T-helper 2 cell treated with Interferon-gamma antibody and Interleukin-4, amounts not matched to agents 100 ng/mL and 5 ng/mL, for 36 hours (primary cell): ENCODE results near the gene DGCR8. TPM values are rescaled to one million over a fixed set of nuclear protein-coding genes. Genes with fewer than 3 reads are reported as not detected.

ENCODE experiments used
- intact Hi-C: fragments of 100-400 bp; cut with micrococcal nuclease; formaldehyde crosslinking; loops from one replicate; pipeline ENCODE4 v1.15.1; 2023
- total RNA-seq: library from RNA; stranded (reverse); gene quantifications from 2 replicates; pipeline ENCODE4 v1.2.3, GENCODE V29; 2022

DGCR8 gene
- total RNA-seq, 1 donor from 2014 or later: 61.3 TPM

DNA sequence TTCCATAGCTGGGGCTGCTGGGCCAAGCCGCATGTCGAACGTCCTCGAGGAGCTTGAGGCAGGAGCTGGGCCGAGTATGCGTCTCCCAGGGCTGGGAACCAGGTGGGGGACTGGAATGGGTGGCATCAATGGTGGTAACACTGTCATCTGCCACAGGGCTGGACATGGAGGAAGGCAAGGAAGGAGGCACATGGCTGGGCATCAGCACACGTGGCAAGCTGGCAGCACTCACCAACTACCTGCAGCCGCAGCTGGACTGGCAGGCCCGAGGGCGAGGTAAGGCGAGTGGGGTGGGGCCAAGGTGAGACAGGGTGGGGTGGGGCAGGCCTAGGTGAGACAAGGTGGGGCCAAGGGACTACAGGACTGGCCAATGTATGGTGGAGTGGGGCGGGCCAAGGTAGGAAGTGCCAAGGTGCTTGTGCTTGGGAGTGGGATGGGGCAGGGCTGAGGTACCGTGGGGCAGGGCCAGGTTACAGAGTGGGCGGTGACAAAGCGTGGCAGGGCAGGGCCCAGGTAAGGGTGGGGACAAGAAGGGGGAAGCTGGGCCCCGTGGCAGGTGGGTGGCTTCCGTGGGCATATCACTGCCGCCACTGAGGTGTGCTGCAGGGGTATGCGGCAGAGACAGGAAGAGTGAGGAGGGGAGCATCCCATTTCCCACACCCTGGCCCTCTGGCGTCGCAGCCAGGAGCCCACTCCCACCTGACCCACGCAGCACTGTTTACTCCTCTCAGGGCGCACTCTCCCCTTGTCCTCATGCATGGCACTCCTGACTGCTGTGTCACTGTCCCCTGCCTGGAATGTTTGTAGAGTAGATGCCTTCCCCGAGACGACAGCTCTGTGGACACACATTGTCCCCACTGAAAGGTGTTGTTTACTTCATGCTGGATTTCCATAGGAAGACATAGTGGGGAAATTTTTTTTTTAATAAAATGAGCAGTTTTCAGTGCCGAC, 27.5 kb upstream of the DGCR8 start:
- intact Hi-C loops: no loop called here

DNA sequence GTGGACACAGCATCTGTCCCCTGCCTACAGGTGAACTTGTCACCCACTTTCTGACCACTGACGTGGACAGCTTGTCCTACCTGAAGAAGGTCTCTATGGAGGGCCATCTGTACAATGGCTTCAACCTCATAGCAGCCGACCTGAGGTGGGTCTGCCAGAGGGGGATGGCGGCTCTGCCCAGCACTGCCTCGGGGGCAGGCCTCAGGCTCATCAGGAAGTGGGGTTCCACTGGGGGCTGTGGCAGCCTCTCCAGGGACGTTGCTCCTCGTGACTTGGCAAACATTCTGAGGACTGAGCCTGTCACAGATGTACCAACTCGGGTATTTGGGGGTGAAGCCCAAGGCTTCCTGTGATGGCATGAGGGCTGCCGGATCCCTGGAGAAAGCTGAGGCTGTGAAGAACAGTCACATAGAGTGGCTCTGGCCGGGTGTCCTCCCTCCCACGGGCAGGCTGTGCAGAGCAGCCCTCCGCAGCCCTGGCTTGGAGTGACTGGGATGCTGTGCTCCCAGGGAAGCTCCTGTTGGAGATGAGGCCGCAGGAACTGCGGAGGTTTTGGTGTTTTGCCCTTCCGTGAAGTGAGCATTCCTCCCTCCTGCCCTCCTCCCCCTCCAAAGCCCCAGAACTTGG, 26.5 kb upstream of the DGCR8 start:
- intact Hi-C loops: no loop called here

DNA sequence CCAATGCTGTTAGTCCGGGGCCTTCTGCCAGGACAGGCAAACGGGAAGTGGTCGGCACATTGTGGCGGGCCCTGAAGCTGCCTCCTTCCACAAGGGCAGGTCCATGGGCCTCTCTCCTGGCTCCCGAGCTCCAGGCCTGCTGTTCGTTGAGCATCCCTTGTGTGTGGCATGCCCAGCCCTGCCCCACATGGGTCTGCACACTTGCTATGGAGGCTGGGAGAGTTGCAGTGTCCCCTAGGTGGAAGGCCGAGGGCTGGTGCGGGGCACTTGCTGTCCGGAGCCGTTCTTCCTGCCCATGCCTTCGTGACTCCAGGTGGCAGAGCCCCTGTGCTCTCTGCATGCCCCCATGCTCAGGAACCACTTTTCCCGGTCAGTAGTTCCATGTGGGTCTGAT, 26.0 kb upstream of the DGCR8 start:
- intact Hi-C loops: no loop called here

DNA sequence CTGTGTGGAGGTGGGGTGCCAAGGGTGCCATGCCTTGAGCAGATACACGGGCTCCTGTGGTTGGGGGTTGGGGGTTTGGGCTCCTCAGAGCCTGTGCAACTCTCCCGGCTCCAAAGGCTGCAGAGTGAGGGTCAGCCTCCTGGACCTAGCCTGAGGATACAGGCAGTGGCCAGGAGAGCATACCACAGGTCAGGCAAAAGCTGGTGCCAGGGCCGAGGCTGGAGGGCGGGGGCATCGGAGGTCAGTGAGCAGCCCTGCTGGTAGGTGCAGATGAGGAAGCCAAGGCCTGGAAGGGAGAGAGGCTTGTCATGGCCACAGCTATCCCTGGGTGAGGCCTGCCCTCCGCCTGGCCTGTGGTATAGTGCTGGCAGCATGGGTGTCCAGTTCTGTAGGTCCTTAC, 25.6 kb upstream of the DGCR8 start:
- intact Hi-C loops: no loop called here

DNA sequence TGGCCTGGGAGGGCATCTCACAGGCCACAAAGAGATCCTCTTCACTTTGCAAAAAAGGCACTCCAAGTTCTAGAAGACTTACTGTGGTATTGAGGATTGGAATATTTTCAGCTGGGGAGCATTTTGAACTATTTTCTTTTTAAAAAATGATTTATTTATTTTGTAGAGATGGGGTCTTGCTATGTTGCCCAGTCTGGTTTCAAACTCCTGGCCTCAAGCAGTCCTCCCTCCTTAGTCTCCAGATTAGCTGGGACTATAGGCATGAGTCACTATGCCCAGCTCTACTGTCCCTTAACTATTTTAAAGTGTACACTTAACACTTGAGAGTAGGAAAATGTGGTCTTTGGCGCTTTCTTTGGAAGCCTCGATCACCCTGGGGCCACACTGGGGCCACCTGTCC, 24.9 kb upstream of the DGCR8 start:
- intact Hi-C loops: no loop called here

DNA sequence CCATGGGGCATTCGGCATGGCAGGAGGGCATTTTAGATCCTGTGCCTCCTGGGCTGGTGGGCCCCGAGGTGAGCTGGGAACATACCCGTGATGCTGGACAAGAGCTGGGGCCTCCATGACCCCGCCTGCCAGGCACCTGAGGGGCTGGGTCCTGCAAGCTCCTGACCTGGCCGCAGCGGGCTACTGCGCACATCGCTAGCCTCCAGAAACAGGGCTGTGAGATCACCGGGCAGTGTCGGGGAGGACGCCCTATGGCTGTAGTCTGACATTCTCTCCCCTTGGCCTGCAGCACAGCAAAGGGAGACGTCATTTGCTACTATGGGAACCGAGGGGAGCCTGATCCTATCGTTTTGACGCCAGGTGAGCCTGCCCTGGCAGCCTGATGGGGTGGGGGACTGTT, 24.4 kb upstream of the DGCR8 start:
- intact Hi-C loops: no loop called here

DNA sequence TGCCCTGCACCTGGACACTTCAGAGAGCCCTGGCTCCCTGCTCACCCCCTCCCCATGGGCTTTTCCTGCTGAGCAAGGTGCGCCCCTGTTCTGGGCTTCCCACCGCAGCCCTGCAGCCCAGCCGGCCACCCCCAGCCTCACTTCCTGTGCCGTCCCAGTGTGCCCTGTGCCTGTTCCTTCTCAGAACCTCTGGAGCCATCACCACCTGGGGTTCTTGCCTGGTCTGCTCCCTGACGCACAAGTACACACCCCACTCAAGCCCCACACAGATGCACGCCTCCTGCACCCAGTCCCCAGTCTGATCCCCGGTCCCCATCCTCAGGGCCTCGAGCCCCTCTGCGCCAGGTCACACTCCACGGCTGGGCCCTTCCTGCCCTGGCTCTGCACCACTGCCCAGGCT, 23.9 kb upstream of the DGCR8 start:
- intact Hi-C loops: no loop called here

DNA sequence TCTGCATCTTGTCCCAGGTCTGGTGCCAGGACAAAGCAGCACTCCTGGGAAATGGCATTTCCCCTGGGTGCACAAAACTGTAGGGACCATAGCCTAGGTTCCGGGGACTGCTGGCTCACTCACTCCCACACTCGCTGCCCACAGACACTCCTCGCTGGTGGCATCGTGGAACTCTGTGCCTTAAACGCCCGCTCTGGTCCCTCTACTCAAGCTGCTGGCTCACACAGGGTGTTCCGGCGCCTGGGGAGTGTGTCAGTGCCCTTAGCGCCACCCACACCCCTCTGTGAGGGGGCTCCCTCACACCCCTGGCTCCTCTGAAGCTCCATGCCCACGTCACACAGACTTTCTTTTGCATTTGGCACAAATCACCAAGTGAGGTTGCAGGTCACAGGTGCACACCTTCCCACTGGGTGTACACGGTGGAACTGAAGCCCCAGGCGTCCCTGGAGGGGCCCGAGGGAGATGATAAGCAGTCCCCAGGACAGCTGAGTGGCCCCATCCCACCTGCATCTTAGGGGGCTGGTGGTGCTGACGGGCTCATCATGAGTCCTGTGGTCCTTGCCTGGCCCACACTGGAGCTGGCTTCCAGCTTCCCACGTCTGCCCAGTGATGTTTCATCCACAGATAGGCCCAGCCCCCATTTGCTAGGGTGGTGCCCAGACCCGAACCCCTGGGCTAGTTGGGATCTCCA, 23.2 kb upstream of the DGCR8 start:
- intact Hi-C loops: no loop called here

DNA sequence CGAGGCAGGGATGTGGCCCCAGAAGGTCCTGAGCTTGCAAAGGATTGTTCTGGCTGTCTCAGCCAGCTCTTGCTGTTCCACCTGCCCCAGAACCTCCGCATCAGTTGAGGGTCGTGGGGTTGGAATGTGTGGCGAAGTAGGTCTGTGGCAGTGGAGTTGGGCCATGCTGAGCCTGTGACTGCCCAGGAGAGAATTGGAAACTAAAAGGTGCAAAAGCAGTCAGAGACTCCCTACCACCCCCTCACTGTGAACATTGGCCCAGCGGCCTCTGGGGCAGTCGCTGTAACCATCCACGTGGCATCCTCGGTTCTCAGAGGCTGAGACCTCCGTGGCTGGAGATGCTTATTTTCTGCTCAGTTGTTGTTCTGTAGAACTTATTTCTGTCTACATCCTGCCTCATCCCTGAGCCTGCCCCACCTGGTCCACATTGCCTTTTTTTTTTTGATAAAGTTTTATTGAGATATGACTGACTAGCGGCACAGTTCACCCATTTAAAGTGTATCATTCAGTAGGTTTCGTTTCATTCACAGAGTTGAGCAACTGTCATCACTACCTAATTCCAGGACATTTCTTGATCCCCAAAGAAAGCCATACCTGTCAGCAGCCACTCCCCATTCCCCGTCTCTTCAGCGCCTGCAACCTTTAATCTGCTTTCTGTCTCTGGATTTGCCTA, 22.3 kb upstream of the DGCR8 start:
- intact Hi-C loops: no loop called here

DNA sequence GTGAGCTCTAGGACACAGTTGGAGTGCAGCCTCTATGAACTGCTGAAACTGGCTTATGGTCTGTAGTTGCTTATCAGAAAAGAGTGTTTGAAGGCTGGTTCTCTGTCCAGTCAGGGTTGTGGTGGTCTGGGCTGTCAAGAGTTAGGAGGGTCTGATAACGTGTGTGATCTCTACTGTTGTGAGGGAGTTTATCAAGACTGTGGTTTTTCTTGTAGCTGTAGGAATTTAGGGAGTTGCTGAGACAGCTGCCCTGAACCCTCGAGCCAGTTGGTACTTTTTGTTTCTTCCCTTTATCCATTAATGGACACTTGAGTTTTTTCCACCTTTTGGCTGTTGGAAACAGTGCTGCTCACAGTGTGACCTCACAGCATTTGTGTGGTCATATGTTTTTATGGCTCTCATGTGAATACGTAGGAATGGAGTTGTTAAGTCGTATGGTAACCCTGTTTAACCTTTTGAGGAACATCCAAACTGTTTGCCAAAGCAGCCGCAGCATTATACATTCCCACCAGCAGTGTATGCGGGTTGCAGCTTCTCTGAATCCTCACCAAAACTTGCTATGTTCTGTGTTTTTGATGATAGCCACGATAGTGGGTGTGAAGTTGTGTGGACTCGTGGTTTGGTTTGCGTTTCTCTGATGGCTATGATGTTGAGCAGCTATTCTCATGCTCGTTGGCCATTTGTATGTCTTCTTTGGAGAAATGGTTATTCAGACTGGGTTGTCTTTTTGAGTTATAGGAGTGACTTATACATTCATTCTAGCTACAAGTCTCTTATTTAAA, 20.9 kb upstream of the DGCR8 start:
- intact Hi-C loops: no loop called here

DNA sequence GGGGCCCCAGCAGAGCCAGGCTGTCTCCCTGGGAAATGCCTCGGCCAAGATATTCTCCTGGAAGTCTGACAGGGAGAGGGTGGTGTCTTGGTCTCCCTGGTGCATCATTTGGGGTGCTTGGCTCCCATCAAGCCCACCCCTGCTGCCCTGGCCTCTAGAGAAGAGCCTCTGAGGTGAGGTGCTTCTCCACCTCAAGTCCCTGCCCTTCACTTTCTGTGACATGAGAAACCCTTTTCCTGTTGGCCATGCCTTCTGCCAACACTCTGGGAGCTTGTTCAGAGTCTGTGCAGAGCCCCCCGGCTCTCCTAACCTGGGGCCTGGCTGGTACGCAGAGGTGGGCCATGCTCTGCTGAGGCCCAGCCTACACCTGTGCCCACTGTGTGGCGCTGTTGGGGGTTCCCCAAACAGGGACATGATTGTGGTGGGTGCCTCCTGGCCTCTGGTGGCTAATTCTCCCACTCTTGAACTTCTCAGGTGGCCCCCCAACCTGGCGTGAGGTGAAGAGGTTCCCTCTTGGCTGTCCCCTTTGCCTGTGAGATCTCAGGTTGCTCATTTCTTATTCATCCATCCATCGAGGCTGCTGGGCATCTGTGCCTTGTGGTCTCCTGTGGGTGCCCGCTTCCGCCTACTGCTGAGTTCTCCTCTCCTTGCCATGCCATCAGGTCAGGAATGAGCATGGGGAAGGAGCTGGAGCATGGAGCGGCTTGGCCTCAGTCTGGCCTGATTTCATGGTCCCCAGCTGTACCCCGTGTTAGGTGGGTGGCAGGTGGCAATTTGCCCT, 19.2 kb upstream of the DGCR8 start:
- intact Hi-C loops: no loop called here

DNA sequence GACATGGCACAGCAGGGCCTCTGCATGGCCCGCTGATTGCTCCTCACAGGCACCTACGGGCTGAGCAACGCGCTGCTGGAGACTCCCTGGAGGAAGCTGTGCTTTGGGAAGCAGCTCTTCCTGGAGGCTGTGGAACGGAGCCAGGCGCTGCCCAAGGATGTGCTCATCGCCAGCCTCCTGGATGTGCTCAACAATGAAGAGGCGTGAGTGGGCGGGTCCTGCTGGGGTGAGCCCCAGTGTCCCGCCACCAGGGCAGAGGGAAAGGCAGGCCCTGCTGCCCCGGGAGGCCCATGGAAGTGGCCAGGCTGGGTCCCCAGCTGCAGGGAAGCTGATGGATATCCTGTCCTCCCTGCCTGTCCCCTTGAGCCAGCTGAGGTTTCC, 18.6 kb upstream of the DGCR8 start:
- intact Hi-C loops: no loop called here

DNA sequence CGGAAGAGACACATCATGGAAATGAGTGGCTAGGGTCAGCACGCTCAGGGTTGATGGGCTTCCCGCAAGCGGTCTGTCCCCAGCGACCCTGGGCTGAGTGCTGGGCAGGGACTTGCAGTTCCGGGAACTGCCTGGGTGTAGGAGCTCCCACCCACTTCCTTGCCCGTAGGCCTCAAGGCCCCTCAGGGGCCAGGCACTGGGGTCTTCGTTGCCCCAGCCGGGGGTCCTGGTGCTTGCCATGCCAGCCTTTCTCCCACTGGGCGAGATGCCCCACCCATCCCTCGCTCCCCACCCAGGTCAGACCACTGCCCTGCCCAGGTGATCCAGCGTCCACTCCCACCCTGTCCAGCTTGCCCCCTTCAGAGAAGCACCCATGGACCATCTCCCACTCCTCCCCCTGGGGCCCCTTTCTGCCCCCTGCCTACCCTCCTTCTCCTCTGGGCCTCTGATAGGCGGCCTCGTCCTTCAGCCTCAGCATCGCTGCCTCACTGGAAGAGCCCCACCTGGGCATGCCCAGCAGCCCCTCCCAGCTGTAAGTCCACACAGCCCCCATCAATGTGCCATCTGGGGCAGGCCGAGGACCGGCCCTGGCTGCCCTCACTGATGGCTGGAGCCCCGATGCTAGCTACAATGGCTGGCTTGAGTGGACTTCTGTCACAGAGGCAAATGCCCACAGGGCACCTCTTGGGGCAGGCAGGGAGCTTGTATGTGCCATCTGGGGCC, 17.8 kb upstream of the DGCR8 start:
- intact Hi-C loops: no loop called here

DNA sequence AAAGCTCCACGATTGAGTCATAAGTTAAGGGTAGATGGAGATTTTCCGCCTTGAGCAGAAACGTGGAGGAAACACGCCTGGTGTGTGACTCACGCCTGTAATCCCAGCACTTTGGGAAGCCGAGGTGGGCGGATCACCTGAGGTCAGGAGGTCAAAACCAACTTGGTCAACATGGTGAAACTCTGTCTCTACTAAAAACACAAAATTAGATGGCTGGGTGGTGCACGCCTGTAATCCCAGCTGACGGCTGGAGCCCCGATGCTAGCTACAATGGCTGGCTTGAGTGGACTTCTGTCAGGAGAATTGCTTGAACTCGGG, 17.3 kb upstream of the DGCR8 start:
- intact Hi-C loops: no loop called here

DNA sequence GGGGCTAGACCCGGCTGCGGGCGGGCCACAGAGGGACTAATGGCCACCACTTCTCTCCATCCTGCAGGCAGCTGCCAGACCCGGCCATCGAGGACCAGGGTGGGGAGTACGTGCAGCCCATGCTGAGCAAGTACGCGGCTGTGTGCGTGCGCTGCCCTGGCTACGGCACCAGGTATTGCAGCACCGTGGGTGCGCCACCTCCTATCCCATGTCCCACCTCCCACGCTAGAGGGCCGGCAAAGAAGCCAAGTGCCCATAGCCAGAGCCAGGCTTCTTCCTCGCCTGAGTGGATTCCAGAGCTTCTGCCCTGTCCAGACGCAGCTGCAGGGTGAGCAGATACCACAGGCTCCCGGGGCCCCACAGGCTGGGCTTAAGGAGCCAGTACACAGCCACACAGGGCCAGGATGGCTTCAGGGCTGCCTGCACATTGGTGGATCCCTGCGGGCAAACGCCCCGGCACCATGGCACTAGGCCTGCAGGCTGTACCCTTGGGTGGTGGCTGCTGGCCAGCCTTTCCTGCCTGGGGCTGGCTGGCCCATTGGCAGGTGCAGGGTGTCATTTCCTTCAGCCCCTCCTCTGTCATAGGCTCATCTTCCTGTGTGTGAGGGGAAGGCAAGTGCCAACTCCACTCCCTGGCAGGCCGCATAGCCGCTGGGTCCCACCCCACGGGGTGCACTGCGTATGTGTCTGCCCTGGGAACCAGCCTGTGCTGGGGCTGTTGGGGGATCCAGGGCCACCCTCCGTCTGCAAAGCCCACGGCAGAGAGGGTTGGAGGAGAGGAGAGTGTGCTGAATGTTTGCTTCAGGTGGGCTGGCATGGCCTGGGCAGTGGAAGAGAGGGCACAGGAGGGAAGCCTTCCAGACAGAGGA, 16.5 kb upstream of the DGCR8 start:
- intact Hi-C loops: no loop called here

DNA sequence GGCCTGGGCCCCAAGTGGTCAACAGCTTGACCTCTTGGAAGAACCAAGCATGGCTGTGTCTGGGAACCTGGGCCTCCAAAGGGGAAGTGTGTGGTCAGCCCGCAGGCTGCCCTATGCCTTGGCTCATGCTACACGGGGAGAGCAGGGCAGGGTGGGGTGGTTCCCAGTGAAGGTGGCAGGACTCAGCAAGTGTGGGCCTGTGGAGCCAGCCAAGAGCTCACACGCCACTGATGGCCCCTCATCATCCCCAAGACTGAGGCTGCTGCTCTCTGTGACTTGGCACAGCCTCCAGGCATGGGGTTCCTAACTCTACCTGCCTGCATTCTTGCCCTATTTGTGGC, 15.9 kb upstream of the DGCR8 start:
- intact Hi-C loops: no loop called here

DNA sequence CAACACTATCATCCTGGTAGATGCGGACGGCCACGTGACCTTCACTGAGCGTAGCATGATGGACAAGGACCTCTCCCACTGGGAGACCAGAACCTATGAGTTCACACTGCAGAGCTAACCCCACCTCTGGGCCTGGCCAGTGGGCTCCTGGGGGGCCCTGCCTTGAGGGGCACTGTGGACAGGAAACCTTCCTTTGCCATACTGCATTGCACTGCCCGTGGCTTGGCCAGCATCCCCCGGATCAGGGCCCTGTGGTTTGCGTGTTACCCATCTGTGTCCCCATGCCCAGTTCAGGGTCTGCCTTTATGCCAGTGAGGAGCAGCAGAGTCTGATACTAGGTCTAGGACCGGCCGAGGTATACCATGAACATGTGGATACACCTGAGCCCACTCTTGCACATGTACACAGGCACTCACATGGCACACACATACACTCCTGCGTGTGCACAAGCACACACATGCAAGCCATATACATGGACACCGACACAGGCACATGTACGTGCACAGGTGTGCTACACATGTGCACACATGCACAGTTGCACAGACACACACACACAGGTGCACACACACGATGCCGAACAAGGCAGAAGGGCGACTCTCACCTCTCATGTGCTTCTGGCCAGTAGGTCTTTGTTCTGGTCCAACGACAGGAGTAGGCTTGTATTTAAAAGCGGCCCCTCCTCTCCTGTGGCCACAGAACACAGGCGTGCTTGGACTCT, 15.3 kb upstream of the DGCR8 start:
- intact Hi-C loops: no loop called here

DNA sequence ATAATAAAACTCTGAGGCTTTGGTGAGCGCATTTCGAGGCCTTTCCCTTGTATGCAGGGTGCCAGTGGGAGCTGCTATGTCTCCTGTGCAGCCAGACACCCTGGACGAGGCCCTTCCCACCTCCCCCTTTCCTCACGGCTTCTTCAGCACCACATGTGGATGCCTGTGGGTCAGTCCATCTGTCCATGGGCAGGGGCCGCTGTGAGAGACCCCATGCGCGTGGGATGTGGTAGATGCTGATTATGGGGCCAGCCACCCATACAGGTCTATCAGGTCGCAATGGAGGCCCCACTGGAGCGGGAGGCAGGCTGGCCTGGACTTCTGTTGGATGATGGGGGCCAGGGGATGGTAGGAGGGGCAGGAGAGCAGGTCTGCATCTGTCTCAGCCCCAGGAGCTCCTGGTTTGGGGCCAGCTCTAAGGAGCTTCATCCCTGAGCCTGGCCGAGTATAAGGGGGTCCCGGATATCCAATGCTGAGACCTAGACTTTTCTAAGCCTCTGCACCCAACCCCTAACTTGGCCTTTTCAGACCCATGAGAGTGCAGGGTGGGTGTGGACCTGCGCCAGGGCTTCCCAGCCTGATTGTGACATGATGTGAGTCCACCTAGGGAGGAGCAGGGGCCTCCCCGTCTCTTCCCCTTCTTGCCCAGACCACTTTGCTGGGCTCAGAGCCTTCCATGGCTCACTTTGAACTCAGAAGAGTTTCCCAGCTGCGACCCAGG, 14.0 kb upstream of the DGCR8 start:
- intact Hi-C loops: no loop called here
